HFF-Myc (cell line): ENCODE measurements around the gene HTR3B.

Source experiments
- DNase-seq: peaks from one replicate; pipeline ENCODE4 v3.0.0-alpha.2; 2011; ENCODE audit warnings: low read depth; ENCODE audit errors: extremely low read depth
- H3K4me3 ChIP-seq: replicated peaks from 2 replicates; pipeline ENCODE4 v1.5.1; 2011; ENCODE audit warnings: low read depth, mild to moderate bottlenecking, control low read depth, low read length
- CTCF ChIP-seq: IDR thresholded peaks from 2 replicates; pipeline ENCODE4 v1.5.1; 2012; ENCODE audit warnings: mild to moderate bottlenecking, low read depth, low read length, control low read depth; ENCODE audit errors: missing control alignments

HTR3B gene

DNA sequence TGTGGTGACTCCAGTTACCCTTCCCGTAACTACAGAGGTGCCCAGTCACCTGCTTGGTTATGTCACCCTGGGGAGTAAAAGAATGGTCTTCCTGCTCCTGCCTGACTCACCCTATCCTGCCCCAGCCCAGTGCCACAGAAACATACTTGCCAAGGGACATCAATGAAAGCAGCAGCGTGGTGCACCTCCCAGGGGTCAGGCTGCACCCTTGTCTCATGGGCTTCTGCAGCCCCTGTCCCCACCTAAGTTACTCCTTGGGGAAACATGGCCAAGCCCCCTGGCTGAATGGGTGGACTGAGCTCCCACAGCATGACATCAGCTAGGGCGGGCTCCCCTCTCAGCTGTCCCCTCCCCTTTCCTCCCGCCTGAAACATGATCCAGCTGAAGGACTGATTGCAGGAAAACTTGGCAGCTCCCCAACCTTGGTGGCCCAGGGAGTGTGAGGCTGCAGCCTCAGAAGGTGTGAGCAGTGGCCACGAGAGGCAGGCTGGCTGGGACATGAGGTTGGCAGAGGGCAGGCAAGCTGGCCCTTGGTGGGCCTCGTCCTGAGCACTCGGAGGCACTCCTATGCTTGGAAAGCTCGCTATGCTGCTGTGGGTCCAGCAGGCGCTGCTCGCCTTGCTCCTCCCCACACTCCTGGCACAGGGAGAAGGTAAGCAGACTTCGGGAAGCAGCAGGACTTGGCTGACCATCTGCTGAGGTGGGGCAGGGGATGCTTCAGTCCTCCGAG lies 70.3 kb downstream of the HTR3B start, which contains the start of gene HTR3A:
HTR3A (plus strand) TSS at position 368 of the 730 bp plus-strand sequence; CDS start at position 586, 218 bp downstream.
- no peak for DNase-seq
- no peak for TF ChIP-seq CTCF
- H3K4me3 ChIP-seq = no peak within 1 kb of the TSS

DNA sequence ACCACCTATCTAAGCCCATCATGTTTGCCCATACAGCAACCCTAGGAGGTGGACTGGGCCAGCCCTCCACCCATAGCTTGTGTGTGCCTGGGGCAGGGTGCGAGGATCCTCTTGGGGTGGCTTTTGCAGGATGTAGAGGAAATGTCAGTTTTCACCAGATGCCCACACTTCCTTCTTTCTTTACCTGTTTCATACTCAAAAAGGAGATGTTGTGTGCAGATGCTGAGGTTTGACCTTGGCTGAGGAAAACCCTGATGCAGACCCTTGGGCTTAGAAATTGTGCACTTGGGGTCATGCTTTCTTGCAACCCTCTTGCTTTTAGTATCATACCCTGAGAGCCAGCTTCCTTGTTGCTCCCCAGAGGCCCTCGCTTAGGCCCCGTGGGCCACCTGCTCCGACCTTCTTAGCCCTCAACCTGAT lies 72.5 kb downstream of the HTR3B start:
- no peak for TF ChIP-seq CTCF
- DNase-seq = no peak
- H3K4me3 ChIP-seq = no peak overlapping the region

- DNase-seq = no peak
- no peak overlapping the region for H3K4me3 ChIP-seq
- no peak for TF ChIP-seq CTCF
These were observed 73.1 kb downstream of the HTR3B start for GRCh38 chr11:113977701-113978100.

GRCh38 chr11:113979431-113979830 lies 74.8 kb downstream of the HTR3B start:
- no peak for TF ChIP-seq CTCF
- DNase-seq = no peak
- H3K4me3 ChIP-seq = no peak overlapping the region

DNA sequence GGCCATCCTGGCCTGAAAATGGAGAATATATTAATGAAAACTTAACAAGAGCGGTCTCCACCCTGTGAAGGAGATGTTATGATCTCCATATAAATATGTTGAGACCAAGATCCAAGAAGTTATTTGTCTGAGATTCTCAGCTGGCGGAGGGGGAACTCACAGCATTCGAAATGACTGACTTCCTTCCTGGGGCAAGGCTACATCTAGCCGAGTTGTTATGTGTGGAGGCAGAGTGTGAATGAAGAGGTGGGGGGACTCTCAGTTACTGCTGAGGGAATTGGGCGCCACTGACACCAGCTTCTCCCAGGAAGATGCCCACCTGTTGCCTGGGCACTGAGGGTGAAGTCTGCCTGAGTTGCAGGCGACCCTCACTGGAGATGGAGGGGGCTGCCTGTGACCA lies 76.2 kb downstream of the HTR3B start:
- TF ChIP-seq CTCF = no peak
- no peak overlapping the region for H3K4me3 ChIP-seq
- no peak for DNase-seq

DNA sequence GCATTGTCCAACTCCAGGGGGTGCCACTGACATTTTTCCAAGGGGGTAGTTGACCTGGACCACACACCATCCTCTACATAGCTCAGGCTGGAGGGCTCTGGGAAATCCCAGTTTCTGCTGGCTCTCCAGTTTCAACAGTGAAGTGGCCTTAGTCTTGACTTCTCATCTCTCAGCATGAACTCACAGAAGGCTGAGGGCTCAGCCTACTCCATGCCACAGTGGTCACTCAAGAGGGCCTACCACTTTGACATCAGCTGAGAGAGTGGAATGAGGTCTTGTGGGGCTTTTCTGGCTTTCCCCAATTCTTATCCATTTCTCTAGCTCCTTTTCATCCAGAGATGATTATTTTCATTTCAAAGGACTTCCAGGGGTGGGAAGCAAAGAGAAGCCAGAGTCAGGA lies 77.7 kb downstream of the HTR3B start:
- no peak overlapping the region for H3K4me3 ChIP-seq
- no peak for DNase-seq
- no peak for TF ChIP-seq CTCF

- no peak overlapping the region for H3K4me3 ChIP-seq
- DNase-seq = no peak
- TF ChIP-seq CTCF = no peak
These were observed 80.2 kb downstream of the HTR3B start for GRCh38 chr11:113984781-113985180.
